ENCODE results near the gene ZNF710. TPM values are rescaled to one million over a fixed set of nuclear protein-coding genes. Genes with fewer than 3 reads are reported as not detected.

ZNF710 gene
- total RNA-seq, 1 donor: 13.0 TPM

GRCh38 chr15:90099072-90099867 is 98.1 kb downstream of the ZNF710 start:
- no peak for TF ChIP-seq CTCF (IDR thresholded peaks at IDR 0.05; ENCODE audit: insufficient read depth, low read depth, low read length)
- no peak for DNase-seq (ENCODE audit: low read depth)
- H3K4me3 ChIP-seq (ENCODE audit: low read depth, low read length): no peak overlapping the region

GRCh38 chr15:90099868-90100831 is 99.0 kb downstream of the ZNF710 start:
- DNase-seq (ENCODE audit: low read depth): peak; percentile 23
- TF ChIP-seq CTCF (IDR thresholded peaks at IDR 0.05; ENCODE audit: insufficient read depth, low read depth, low read length): no peak
- H3K4me3 ChIP-seq (ENCODE audit: low read depth, low read length): no peak overlapping the region

GRCh38 chr15:90101130-90101968 is 100.2 kb downstream of the ZNF710 start:
- TF ChIP-seq CTCF (IDR thresholded peaks at IDR 0.05; ENCODE audit: insufficient read depth, low read depth, low read length): no peak
- peak; percentile 36 for DNase-seq (ENCODE audit: low read depth)
- peak overlapping the region; percentile 70 for H3K4me3 ChIP-seq (ENCODE audit: low read depth, low read length)

GRCh38 chr15:90101969-90102890 is 101.1 kb downstream of the ZNF710 start, which contains the start of gene IDH2:
Gene IDH2 (minus strand): TSS chr15:90102468. CDS start chr15:90102390, 78 bp downstream.
- peak; percentile 82 for DNase-seq (ENCODE audit: low read depth)
- no peak for TF ChIP-seq CTCF (IDR thresholded peaks at IDR 0.05; ENCODE audit: insufficient read depth, low read depth, low read length)
- H3K4me3 ChIP-seq (ENCODE audit: low read depth, low read length): peak within 1 kb of the TSS; percentile 70

- no peak overlapping the region for H3K4me3 ChIP-seq (ENCODE audit: low read depth, low read length)
- TF ChIP-seq CTCF (IDR thresholded peaks at IDR 0.05; ENCODE audit: insufficient read depth, low read depth, low read length): no peak
- no peak for DNase-seq (ENCODE audit: low read depth)
Observed at GRCh38 chr15:90103701-90104329, 102.7 kb downstream of the ZNF710 start.
